ENCODE results near the gene CAPN15.

DNA sequence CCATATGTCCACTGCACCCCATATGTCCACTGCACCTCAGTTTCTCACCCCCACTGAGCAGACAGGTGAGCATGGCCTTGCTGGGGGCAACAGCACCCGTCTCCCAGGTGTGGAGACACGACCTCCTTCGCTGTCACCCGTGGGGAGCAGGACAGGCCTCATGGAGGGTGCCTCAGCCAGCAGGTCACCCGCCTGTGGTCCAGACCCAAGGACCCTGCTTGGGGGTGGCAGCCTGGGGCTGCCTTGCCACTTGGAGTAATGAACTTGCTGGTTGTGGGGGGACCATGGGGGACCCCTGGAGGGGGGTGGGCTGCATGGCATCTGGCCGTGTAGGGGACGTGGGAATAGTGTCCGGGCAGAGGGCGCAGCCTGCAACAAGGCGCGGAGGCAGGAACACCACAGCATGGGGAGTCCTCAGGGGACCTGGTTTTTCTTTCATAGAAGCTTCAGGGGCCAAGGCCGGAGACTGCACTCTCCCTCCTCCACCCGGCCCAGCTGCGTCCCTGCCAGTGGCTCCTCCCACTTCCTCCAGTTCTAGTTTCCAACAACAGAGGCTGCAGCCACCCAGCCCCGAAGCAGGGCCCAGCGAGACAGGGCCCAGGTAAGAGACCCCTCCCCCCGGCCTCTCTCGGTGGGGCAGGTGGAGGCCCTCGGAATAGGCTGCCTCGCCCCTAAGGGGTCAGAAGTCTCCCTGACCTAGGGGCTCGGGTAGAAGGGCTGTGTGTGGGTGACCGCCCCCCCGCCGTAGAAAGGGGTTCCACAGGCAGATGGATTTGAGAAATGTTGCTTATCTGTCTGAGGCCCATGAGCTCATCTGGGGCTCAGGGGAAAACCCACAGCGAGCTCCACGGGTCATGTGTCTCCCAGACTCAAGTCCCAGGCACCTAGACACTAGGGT lies 39.2 kb downstream of the CAPN15 start, which contains the start of gene NHLRC4:
- TF ChIP-seq EZH2 (IDR thresholded peaks at IDR 0.05; ENCODE audit: insufficient read depth, poor library complexity, severe bottlenecking): no peak
- no peak for TF ChIP-seq EZH2phosphoT487 (IDR thresholded peaks at IDR 0.05; ENCODE audit: insufficient read depth, low read depth)
